IPS DF 6.9 (cell line): ENCODE measurements around the gene MOGAT3.

Experiments
- DNase-seq: peaks from one replicate; pipeline ENCODE4 v3.0.0-alpha.2; 2013; ENCODE audit warnings: low read depth, low spot score
- H3K27ac ChIP-seq: one replicate; pipeline ENCODE4 v1.5.1; 2013; ENCODE audit warnings: low read length, control low read depth
- H3K27me3 ChIP-seq: 2 replicates; pipeline ENCODE4 v1.6.1; 2013; ENCODE audit warnings: mild to moderate bottlenecking, low read length; ENCODE audit not compliant: control insufficient read depth, insufficient read depth
- H3K36me3 ChIP-seq: 2 replicates; pipeline ENCODE4 v1.6.1; 2013; ENCODE audit warnings: low read length; ENCODE audit not compliant: control insufficient read depth, insufficient read depth
- H3K4me1 ChIP-seq: 2 replicates; pipeline ENCODE4 v1.6.1; 2013; ENCODE audit warnings: low read length; ENCODE audit not compliant: control insufficient read depth, insufficient read depth
- H3K4me3 ChIP-seq: 2 replicates; pipeline ENCODE4 v1.5.1; 2013; ENCODE audit warnings: mild to moderate bottlenecking, low read length
- H3K9me3 ChIP-seq: 2 replicates; pipeline ENCODE4 v1.6.1; 2013; ENCODE audit warnings: low read length, inconsistent platforms; ENCODE audit not compliant: control insufficient read depth, insufficient read depth
- WGBS: extraction: QIAGEN DNeasy Blood & Tissue Kit; methylation state at CpG from one replicate; pipeline ENCODE4 v1.1.7; 2013; ENCODE audit warnings: mixed read lengths, missing lambda C conversion rate; ENCODE audit not compliant: insufficient read length, insufficient coverage; 5-methylcytosine and 5-hydroxymethylcytosine counted together

The MOGAT3 gene

GRCh38 chr7:101160910-101161309, 39.9 kb downstream of the MOGAT3 start:
- peaks cover 12% of the 10 kb centered on the region; the same call in 1 of the 2 replicates for H3K4me1 ChIP-seq
- no peak overlapping the region for H3K27ac ChIP-seq
- H3K36me3 ChIP-seq = 0 out of 2 replicates have a peak, but pooled peaks cover 7% of the 10 kb centered on the region

GRCh38 chr7:101159696-101160674, 40.9 kb downstream of the MOGAT3 start:
- Histone ChIP-seq H3K27ac (no peak overlapping the region), H3K36me3 (0 out of 2 replicates have a peak, but pooled peaks cover 7% of the 10 kb centered on the region), H3K9me3 (no peaks in the 10 kb centered on the region), H3K27me3 (peaks cover 2% of the 10 kb centered on the region; the same call in 1 of the 2 replicates), H3K4me3 (no peak overlapping the region), H3K4me1 (peaks cover 13% of the 10 kb centered on the region)
- WGBS = no CpG with 5 or more reads among the region's 31 CpGs
- no peak for DNase-seq

More at GRCh38 chr7:101160910-101161309, 39.9 kb downstream of the MOGAT3 start:
- H3K4me3 ChIP-seq = no peak overlapping the region
- no peaks in the 10 kb centered on the region for H3K9me3 ChIP-seq
- no peak for DNase-seq
- peaks cover 2% of the 10 kb centered on the region; the same call in 1 of the 2 replicates for H3K27me3 ChIP-seq

- no CpG with 5 or more reads among the region's 14 CpGs for WGBS
- Histone ChIP-seq H3K36me3 (0 out of 2 replicates have a peak, but pooled peaks cover 7% of the 10 kb centered on the region), H3K27ac (no peak overlapping the region), H3K4me1 (peaks cover 13% of the 10 kb centered on the region), H3K4me3 (no peak overlapping the region), H3K27me3 (no peaks in the 10 kb centered on the region), H3K9me3 (no peaks in the 10 kb centered on the region)
- no peak for DNase-seq
Observed at GRCh38 chr7:101156866-101157589, 43.8 kb downstream of the MOGAT3 start.

DNA sequence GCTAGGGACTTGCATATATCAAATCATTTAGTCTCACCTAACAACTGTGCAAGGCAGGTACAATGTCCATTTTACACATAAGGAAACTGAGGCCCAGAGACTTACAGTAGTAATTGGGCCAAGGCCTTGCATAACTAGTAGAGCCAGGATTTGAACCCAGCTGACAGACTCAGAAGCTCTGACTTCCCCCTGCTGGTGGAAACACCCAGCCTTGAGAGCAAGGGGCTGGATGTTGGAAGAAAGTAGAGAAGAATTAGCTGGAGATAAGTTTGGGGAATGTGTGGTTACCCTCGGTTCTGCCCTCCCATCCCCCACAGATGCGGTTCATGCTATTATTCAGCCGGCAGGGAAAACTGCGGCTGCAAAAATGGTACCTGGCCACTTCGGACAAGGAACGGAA, 44.6 kb downstream of the MOGAT3 start:
- WGBS = no CpG with 5 or more reads among the region's 6 CpGs
- H3K36me3 ChIP-seq = 0 out of 2 replicates have a peak, but pooled peaks cover 7% of the 10 kb centered on the region
- H3K27ac ChIP-seq = no peak overlapping the region
- no peaks in the 10 kb centered on the region for H3K27me3 ChIP-seq
- DNase-seq = no peak
- peaks cover 13% of the 10 kb centered on the region for H3K4me1 ChIP-seq
- no peak overlapping the region for H3K4me3 ChIP-seq
- no peaks in the 10 kb centered on the region for H3K9me3 ChIP-seq

- Histone ChIP-seq H3K4me3 (peak overlapping the region; percentile 74; the same call in 1 of the 2 replicates), H3K27me3 (no peaks in the 10 kb centered on the region), H3K9me3 (no peaks in the 10 kb centered on the region), H3K27ac (no peak overlapping the region), H3K4me1 (peaks cover 11% of the 10 kb centered on the region), H3K36me3 (0 out of 2 replicates have a peak, but pooled peaks cover 7% of the 10 kb centered on the region)
- DNase-seq = no peak
- WGBS = no CpG with 5 or more reads among the region's 4 CpGs
Observed at GRCh38 chr7:101155303-101155702, 45.5 kb downstream of the MOGAT3 start.

GRCh38 chr7:101154693-101155102, 46.1 kb downstream of the MOGAT3 start:
- no peak for DNase-seq
- H3K27me3 ChIP-seq = no peaks in the 10 kb centered on the region
- peaks cover 7% of the 10 kb centered on the region for H3K4me1 ChIP-seq
- H3K36me3 ChIP-seq = 0 out of 2 replicates have a peak, but pooled peaks cover 4% of the 10 kb centered on the region
- H3K9me3 ChIP-seq = no peaks in the 10 kb centered on the region
- no CpG with 5 or more reads among the region's 34 CpGs for WGBS
- H3K4me3 ChIP-seq = peak overlapping the region; percentile 74
- no peak overlapping the region for H3K27ac ChIP-seq

DNA sequence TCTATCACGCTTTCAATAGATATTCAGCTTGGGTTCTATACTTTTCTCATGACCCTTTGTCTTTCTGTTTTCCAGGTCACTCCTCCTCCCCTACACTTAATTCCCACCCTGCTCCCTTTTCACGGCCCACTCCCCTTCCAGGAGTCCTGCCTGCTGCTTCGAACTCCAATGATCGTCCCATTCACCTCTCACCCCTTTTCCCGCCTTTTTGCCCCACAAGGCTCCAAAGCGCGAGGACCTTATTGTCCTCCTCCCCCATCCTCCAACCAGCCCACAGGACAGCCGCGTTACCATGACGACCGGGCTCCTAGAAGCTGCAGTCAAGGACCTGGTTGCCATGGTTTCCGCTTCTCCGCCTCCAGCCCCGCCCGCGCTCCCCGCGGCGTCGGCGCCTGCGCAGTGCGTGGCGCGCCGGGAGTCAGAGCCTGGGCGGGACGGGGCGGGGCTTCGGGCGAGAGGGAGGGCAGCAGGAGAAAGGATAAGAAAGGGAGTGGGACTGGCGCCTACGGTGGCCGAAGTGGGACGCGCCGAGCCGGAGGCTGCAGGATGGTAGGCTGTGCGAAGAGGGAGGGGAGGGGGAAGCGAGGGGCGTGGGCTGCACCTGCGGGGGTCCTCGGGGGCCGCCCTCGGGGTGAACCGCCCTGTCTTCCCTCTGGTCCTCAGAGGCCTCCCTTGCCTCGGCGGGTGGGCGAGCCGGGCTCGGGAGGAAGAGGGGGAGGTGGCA, 46.7 kb downstream of the MOGAT3 start, which contains the start of gene AP1S1:
Gene AP1S1, plus strand, starts transcription at position 508 of the 724 bp plus-strand sequence. Its CDS starts 39 bp downstream, at position 547.
- WGBS = no CpG with 5 or more reads among the region's 51 CpGs
- DNase-seq = peak; percentile 99
- peaks cover 6% of the 10 kb centered on the region for H3K4me1 ChIP-seq
- no peaks in the 10 kb centered on the region for H3K27me3 ChIP-seq
- H3K36me3 ChIP-seq = 0 out of 2 replicates have a peak, but pooled peaks cover 3% of the 10 kb centered on the region
- no peaks in the 10 kb centered on the region for H3K9me3 ChIP-seq
- no peak within 1 kb of the TSS for H3K27ac ChIP-seq
- H3K4me3 ChIP-seq = peak within 1 kb of the TSS; percentile 74

GRCh38 chr7:101151908-101152651, 48.8 kb downstream of the MOGAT3 start:
- no CpG with 5 or more reads among the region's 2 CpGs for WGBS
- Histone ChIP-seq H3K4me3 (no peak overlapping the region), H3K27ac (no peak overlapping the region), H3K27me3 (no peaks in the 10 kb centered on the region), H3K4me1 (peaks cover 6% of the 10 kb centered on the region), H3K9me3 (no peaks in the 10 kb centered on the region), H3K36me3 (no peaks in the 10 kb centered on the region)
- no peak for DNase-seq
